COLO668 (cell line): Measurements from ENCODE around the gene DAGLB.
A peak's percentile ranks its signal among the peaks of the same experiment; 100 is the strongest.

Source experiments
- DNase-seq: peaks from one replicate; lab custom pipeline; 2025; ENCODE audit not compliant: unreplicated experiment; lab: John Stamatoyannopoulos, UW

Gene DAGLB

DNA sequence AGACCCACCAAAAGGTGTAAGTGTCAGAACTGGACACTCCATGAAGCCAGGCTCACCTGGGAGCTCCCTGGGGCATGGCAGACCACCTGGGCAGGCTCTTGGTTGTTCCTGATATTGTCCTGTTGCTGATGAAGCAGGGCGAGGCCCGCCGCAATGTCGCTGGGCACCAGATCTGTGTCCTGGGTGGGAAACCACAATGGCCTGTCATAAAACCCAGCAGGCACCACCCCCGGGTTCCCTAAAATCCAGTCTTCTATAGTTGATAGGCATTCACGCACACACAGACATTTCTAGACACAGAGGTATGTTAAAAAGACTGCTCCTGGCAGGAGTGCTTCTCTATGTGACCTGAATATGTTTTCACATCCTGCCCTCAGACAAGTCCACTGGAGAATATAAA lies 15.0 kb downstream of the DAGLB start:
- no peak for DNase-seq

DNA sequence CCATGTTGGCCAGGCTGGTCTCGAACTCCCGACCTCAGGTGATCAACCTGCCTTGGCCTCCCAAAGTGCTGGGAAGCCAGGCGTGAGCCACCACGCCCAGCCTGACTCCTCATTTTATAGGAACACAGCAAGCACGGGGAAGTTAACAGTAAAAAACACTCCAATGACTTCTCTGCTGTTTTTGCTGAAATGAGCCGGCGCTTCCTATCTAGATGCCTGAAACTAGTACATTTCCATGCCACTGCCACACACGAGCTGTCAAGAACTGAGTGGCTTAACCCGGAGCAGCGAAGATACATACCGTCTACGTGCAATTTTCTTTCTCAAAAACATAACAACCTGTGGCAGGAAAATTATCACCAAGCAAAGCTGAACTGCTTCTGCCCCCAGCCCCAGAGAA lies 16.8 kb downstream of the DAGLB start:
- no peak for DNase-seq

DNA sequence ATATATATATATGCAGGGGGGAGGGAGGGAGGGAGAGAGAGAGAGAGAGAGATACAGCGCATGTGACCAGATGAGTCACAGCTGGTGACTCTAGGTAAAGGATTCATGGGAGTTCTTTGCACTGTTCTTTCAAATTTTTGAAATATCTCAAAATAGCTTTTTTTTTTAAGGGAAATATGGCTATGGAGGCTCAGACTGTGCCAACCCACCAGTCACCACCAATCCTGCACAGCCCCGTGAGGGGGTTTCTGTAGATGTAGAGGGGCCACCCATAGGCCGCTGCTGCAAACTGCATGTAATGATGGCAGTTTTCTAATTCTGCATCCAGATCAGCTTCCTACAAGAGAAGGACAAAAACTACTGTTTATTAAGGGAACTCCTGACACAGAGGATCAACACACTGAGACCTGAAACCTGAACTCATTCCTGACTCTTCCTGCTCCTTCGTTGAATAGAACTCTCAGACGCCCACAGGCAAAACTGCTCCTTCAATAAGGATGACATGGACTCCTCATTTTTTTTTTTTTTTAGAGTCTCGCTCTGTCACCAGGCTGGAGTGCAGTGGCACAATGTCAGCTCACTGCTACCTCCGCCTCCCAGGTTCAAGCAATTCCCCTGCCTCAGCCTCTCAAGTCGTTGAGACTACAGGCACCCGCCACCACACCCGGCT lies 17.3 kb downstream of the DAGLB start:
- DNase-seq: no peak

DNA sequence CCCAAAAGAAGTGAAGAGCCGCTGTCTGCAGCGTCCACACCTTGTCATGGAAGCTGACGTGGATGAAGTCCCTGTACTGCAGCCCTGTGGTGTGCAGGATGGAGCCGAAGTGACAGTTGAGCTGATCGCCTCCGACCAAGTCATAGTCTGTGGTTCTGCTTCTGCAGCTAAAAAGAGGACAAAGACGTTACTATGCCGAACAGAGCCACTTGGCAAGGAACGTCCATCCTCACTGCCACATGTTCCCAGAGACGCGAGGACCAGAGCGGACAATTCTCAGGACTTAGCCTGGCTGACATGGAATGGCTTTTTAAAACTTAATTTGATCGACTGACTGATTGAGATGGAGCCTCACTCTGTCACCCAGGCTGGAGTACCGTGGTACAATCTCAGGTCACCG lies 21.8 kb downstream of the DAGLB start:
- DNase-seq: no peak

DNA sequence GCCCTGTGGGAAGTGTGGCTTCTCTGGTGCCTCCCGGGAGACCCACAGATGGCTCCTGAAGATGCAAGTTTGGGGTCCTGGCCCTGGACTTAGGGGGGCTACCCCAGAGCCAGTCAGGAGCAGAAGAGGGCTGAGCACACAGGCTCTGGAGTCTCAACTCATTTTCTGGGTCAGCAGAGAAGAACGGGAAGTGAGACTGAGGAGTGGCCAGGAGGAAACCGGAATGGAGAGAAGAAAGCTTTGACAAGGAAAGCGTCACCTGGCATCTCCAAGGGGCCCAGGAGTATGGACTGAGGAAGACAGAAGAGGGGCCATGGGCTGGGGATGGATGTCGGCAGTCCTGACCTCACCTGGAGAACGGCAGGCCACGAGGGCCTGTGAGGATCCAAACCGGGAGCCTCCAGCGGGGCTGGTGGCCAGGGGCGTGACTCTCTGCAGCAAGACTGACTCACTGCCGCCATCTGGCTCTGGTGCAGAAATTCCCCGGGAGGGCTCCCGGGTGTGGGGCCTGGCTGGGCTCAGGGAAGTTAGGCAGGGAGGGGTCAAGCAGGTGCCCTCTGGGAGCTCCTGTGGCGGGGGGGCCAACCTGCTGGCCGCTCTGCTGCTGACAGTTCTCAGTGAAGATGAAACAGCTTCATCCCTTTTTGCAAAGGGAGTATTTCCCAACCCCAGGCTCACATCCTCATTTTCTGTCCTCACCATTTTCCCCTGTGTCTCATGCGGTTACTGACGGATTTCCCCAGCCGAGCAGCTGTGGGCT lies 23.6 kb downstream of the DAGLB start:
- DNase-seq: no peak

DNA sequence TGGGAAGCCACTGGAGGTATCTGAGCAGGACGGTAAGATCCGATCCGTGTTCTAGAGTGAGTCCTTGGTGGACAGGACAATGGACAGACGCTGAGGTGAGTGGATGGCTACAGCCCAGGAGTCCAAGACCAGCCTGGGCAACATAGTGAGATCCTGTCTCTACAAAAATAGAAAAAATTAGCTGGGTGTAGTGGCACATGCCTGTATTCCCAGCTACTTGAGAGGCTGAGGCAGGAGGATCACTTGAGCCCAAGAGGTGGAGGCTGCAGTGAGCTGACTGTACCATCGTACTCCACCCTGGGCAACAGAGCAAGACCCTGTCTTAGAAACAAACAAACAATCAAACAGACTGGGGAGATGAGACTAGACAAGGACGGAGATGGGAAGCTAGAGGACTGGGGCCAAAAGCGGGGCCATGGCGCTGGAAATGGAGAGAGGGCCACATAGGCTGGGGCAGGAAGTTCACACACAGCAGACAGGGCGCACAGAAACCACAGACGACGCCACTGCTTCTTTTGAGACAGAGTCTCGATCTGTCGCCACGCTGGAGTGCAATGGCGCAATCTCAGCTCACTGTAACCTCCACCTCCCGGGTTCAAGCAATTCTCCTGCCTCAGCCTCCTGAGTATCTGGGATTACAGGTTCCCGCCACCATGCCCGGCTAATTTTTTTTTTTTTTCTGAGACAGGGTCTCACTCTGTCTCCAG lies 24.7 kb downstream of the DAGLB start:
- no peak for DNase-seq

DNA sequence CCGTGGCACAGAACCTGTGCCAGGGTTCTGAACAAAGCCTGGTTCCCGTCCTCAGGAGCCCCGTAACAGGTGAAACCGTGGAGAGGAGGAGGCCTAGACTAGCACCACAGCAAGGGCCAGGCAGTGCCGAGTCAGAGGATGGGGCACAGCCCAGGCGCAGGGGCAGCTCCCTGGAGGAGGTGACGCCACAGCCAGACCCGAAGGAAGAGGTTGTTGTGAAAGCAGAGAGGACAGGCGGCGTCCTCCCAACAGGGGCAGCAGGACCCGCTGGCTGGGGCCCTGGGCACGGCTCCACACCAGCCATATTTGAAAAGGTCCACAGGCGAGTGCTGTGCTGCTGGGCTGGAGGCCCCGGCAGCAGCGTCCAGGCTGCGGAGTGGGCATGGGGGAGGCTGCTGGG lies 25.7 kb downstream of the DAGLB start:
- no peak for DNase-seq

DNA sequence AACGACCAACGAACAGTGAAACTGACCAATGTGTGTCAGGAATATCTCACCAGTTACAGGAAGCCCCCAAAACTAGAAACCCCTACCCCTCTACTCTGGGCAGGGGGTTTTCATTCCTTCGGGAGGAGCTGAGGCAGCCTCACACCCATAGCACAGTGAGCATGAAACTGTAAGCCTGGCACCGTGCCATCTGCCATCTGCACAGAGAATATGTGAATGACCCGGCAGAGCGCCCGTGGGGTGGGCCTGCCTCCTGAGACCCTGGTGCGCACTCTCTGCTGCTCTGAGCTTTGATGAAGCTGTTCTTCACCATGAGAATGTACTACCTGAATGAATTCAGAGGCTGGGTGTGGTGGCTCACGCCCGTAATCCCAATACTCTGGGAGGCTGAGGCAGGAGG lies 27.1 kb downstream of the DAGLB start:
- no peak for DNase-seq

DNA sequence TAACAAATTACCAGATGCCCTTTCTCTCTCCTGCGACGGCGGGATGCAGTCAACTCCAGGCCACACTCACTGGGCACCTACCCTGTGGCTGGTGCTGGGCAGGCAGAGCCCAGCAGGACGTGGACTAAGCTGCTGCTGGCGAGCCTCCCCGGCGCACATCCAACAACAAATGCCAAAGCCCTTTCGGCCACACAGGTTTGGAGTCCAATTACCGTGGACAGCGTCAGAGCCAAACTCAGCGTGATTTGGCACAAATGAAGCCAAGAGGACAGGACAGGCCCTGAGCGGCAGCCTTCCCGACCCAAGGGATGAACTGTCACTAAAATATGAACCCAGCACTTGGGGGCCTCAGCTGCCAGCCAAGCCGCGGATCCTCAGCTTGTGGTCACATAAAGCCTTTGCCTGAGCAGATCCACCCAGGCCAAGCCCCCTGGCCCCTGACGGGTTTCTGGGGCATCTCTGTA lies 28.4 kb downstream of the DAGLB start:
- no peak for DNase-seq

DNA sequence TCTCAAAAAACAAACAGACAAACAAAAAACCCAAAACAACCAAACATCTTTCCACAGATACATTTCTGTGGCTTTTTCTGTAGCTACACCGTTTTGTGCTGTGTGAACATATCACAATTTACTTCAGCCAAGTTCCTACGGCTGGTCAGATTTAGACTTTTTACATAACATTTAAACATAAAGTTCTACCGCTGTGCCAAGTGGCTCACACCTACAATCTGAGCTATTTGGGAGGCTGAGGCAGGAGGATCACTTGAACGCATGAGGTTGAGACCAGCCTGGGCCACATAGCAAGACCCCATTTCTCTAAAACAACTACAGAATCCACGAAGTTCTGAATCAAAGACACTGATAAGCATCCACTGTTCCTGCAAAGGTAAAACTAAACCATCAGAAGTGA lies 30.3 kb downstream of the DAGLB start:
- DNase-seq: no peak

DNA sequence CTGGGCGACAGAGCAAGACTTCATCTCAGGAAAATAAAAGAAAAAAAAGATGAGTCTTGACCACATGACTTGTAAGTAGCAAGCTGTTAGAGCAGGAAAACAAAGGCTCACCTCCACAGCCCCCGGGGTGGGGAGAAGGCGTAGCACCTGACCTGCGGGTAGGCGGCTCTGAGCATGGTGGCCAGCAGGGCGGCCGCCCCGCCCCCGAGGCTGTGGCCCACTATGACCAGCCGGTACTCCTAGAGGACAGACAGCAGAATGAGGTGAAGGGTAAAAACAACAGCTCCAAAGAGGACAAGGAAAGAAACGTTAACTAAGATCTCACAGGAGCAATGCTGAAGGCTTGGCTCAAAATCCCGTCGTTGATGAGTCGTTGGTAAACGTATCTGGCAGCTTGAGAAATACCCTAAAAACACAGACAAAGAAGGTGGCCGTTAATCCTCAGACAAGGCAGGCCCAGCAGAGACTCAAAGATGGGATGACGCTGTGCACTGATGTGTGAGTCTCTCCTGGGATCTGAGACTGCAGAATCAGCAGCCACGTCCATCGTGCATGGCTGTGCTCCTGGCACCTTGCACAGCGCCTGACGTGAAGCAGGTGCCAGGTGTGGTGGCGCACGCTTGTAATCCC lies 31.1 kb downstream of the DAGLB start:
- no peak for DNase-seq

DNA sequence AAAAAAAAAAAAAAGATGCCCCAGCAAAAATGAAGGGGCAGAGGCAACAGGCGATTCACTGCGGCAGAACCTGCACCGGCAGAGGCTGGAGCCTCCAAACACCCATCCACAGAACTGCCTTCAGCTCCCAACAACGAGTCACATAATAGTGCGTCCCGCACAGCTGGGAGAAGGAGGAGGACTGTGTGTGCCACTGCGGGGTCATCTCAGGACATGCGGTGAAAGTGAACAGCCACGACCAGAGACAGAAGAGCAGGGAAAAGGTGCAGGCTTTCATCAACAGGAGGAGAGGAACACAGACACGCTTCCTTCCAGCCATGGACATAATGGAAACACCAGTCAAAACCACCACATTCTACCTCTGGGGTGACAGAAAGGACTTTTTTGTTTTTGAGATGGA lies 34.1 kb downstream of the DAGLB start:
- DNase-seq: no peak

DNA sequence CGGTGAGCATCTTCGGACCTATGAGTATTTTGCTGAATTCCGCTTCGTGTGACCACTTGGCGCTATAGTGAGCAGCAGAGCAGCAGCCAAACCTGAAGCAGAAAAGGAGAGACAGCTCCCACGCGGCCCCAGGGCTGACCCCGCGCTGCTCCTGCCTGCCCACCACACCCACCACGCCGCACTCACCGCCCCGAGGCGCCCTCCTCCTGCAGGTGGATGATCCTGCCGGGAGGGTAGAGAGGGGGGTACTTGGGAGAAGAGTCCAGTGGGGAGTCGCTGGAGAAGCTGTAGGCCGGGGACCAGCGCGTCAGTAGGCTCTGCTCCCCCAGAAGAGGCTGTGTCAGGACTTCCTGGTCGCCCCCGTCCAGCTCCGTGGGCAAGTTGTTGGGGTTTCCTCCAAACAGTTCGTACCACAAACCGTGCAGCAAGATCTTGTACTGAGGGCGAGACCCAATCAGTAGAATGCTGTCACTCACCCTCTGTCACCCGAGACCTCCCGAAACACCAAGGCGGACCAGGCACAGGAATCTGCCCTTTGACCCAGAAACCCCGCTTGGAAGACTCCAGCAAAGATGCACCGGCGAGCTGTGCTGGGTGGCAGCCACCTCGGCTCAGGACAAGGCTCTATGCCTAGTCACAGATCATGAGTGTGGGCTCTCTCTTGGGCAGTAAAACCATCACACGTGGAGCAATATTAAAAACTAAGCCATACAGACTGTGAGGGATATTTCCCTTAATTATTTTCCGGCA lies 37.6 kb downstream of the DAGLB start:
- no peak for DNase-seq

DNA sequence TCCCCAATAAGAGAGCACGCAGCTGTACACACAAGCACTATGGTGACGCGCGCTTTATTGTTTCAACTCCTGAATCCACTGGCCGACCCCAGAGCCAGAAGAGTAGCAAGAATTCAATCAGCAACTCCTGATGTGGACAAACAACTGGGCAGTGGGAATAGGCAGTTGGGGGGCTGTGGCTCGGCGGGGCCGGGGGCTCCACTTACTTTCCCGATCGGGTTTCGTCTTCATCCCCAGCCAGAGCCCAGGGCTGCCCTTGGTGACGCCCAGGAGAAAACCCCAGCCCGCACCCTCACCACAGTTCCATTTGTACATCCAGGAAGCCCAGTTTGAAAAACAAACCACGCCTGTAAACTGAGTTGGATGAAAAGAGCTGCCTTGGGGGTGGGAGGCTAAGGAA lies 38.7 kb downstream of the DAGLB start:
- DNase-seq: peak; percentile 32

DNA sequence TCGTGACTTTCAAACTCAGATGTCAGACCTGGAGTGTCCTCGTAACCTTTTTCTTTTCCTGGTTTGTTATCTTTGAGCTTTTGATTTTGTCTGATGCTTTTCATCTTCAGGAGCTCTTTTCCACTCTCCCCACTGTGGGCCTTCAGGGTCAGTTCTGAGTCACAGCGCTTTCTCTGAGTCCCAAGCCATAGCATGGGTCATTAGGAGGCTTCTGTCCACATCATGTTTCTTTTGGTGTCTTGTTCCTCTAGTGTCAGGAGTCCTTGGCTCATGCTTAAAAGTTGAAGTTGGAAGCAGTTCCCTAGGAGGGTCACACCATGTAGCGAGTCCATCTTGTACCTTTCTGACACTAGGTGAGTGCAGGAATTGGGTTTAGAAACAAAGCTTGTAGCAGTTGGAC lies 40.3 kb downstream of the DAGLB start:
- no peak for DNase-seq

DNA sequence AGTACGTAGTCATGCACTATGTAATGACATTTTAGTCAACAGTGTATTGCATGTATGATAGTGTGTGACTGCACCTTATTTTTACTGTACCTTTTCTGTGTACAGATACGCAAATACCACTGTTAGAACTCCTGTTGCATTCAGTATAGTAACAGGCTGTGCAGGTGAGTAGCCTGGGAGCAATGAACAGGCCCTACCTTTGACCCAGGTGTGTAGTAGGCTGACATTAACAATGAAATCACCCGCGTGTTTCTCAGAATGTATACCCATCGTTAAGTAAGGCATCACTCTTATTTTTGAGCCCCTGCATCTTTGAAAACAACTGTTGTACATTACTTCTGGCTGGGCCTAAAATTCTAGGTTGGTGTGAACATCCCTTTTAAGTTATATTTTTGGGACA lies 41.6 kb downstream of the DAGLB start:
- no peak for DNase-seq

DNA sequence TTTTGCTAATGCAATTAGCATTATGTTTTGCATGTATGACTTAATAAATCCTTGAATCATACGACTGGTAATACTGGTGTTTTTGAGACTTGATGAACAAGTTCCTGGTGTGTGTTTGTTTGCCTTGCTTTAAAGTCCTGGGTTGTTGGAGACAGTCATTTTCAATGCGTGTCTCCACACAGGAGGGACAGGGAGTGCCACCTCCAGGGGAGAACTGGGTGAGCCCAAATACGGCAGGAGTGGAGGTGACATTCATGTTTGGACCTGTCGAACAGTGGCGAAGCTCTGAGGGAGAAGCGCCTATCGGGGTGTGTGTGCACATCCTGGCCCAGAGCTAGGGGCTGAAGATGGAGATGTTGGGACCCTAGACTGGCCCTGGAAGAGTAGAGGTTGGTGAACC lies 43.8 kb downstream of the DAGLB start:
- DNase-seq: no peak

DNA sequence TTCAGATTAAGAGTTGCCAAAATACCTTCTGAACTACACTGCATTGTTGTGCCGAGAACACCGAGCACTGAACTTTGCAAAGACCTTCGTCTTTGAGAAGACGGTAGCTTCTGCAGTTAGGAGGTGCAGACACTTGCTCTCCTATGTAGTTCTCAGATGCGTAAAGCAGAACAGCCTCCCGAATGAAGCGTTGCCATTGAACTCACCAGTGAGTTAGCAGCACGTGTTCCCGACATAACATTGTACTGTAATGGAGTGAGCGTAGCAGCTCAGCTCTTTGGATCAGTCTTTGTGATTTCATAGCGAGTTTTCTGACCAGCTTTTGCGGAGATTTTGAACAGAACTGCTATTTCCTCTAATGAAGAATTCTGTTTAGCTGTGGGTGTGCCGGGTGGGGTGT lies 45.0 kb downstream of the DAGLB start:
- DNase-seq: no peak

DNA sequence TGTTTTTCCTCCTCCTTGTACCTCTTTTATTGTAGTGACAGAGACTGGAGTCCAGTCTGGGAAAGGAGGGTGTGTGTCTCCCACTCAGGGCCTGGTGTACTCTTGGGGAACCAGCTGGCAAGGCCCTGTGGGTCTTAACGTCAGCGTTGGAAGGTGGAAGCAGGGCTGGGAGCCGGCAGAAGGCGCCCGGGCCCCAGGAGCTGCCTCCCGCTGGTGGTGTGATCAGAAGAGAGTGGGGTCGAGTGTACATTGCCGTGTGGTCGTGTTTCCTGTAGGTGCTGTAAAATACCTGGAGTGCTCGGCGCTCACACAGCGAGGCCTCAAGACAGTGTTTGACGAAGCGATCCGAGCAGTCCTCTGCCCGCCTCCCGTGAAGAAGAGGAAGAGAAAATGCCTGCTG lies 45.7 kb downstream of the DAGLB start:
- DNase-seq: no peak

DNA sequence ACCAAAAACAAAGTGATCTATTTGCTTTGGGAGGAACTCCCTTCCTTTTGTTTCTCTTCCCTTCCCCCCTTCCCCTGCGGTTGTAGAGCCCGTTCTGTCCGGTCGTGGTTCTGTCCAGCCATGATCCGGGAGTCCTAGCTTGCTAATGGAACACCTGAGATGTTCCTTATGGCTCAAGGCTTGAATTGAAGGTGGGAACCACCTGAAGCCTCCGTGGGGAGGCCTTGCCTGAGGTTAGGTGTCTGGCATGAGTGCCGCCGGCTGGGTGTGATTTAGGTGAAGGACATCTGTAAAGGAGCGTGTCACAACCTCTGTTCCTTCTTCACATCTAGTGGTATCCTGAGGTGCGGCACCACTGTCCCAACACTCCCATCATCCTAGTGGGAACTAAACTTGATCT lies 46.2 kb downstream of the DAGLB start:
- DNase-seq: no peak
